ENCODE measurements around the gene WNT10A. TPM values are rescaled to one million over a fixed set of nuclear protein-coding genes. Genes with fewer than 3 reads are reported as not detected.

Gene WNT10A
- total RNA-seq, 6 experiments from 2014 or later, result not detected

GRCh38 chr2:218850796-218851195 lies 29.9 kb upstream of the WNT10A start:
- Mint-ChIP-seq H3K36me3 (ENCODE audit: low read depth) (no peaks in the 10 kb centered on the region), H3K27me3 (ENCODE audit: insufficient read depth) (peaks cover 25% of the 10 kb centered on the region), H3K9me3 (no peaks in the 10 kb centered on the region), H3K27ac (no peak overlapping the region), H3K4me1 (ENCODE audit: low read depth) (peaks cover 16% of the 10 kb centered on the region), H3K4me3 (no peak overlapping the region)
- TF ChIP-seq, protein P1, sequence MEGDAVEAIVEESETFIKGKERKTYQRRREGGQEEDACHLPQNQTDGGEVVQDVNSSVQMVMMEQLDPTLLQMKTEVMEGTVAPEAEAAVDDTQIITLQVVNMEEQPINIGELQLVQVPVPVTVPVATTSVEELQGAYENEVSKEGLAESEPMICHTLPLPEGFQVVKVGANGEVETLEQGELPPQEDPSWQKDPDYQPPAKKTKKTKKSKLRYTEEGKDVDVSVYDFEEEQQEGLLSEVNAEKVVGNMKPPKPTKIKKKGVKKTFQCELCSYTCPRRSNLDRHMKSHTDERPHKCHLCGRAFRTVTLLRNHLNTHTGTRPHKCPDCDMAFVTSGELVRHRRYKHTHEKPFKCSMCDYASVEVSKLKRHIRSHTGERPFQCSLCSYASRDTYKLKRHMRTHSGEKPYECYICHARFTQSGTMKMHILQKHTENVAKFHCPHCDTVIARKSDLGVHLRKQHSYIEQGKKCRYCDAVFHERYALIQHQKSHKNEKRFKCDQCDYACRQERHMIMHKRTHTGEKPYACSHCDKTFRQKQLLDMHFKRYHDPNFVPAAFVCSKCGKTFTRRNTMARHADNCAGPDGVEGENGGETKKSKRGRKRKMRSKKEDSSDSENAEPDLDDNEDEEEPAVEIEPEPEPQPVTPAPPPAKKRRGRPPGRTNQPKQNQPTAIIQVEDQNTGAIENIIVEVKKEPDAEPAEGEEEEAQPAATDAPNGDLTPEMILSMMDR (IDR thresholded peaks at IDR 0.05), result no peak
- no peak for DNase-seq

DNA sequence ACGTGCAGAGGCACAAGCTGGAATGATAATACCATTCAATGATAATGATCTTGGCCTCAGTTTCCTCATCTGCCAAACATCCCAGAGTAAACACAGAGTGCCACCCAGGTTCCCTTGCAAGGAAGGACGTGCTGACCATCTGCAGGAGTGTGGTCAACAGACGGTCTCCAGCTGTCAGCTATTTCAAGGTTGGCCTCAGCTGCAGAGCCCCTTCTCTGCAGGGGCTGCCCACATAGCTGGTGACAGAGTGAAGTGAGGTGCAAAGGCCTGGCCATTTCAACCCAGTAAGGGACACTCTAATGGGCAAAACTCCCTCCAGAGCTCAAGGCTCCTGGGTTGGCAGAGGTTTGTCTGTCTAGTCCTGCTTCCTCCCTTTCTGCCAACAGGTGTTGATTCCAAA lies 29.4 kb upstream of the WNT10A start:
- H3K27me3 Mint-ChIP-seq (ENCODE audit: insufficient read depth), result peaks cover 29% of the 10 kb centered on the region
- no peak overlapping the region for H3K27ac Mint-ChIP-seq
- peaks cover 16% of the 10 kb centered on the region for H3K4me1 Mint-ChIP-seq (ENCODE audit: low read depth)
- DNase-seq, result no peak
- TF ChIP-seq, protein P1 (IDR thresholded peaks at IDR 0.05), result no peak
- no peaks in the 10 kb centered on the region for H3K36me3 Mint-ChIP-seq (ENCODE audit: low read depth)
- no peaks in the 10 kb centered on the region for H3K9me3 Mint-ChIP-seq
- no peak overlapping the region for H3K4me3 Mint-ChIP-seq

GRCh38 chr2:218852911-218853667 lies 27.6 kb upstream of the WNT10A start:
- Mint-ChIP-seq H3K27me3 (ENCODE audit: insufficient read depth) (peaks cover 43% of the 10 kb centered on the region), H3K27ac (no peak overlapping the region), H3K36me3 (ENCODE audit: low read depth) (no peaks in the 10 kb centered on the region), H3K4me3 (no peak overlapping the region), H3K4me1 (ENCODE audit: low read depth) (peaks cover 16% of the 10 kb centered on the region), H3K9me3 (no peaks in the 10 kb centered on the region)
- TF ChIP-seq, protein P1 (IDR thresholded peaks at IDR 0.05), result peak; percentile 90
- DNase-seq, result peak; percentile 17

DNA sequence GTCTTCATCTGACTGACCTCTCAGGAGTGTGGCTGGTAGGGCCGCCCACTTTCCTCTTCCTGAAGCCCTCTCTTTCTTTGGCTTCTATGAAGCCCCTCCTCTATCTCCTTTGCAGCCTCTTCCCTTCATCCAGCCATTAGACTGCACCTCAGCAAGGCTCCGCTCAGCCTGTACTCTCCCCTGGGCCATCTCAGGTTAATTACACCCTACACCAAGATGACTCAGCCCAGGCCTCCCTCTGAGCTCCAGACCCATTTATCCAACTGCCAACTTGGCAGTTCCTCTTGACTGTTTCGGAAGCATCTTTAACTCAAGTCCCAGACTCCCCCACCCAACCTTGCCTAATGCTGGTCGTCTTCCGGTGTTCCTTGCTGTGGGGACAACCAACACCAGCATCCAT lies 26.9 kb upstream of the WNT10A start:
- Mint-ChIP-seq H3K27me3 (ENCODE audit: insufficient read depth) (peaks cover 49% of the 10 kb centered on the region), H3K9me3 (no peaks in the 10 kb centered on the region), H3K27ac (no peak overlapping the region), H3K4me1 (ENCODE audit: low read depth) (peaks cover 16% of the 10 kb centered on the region), H3K36me3 (ENCODE audit: low read depth) (no peaks in the 10 kb centered on the region), H3K4me3 (no peak overlapping the region)
- DNase-seq, result peak; percentile 15
- TF ChIP-seq, protein P1 (IDR thresholded peaks at IDR 0.05), result no peak

GRCh38 chr2:218854860-218855259 lies 25.8 kb upstream of the WNT10A start:
- TF ChIP-seq, protein P1 (IDR thresholded peaks at IDR 0.05), result no peak
- no peak for DNase-seq
- Mint-ChIP-seq H3K36me3 (ENCODE audit: low read depth) (no peaks in the 10 kb centered on the region), H3K4me3 (no peak overlapping the region), H3K4me1 (ENCODE audit: low read depth) (peaks cover 16% of the 10 kb centered on the region), H3K27me3 (ENCODE audit: insufficient read depth) (peaks cover 55% of the 10 kb centered on the region), H3K27ac (no peak overlapping the region), H3K9me3 (no peaks in the 10 kb centered on the region)
